NCI-H2029 (cell line): Measurements from ENCODE around the gene ARHGAP27.

Experiments used
- DNase-seq: peaks from one replicate; lab custom pipeline; 2025; lab: John Stamatoyannopoulos, UW

ARHGAP27 gene

GRCh38 chr17:45385331-45385997, 47.2 kb downstream of the ARHGAP27 start:
- DNase-seq, result peak; percentile 67

DNA sequence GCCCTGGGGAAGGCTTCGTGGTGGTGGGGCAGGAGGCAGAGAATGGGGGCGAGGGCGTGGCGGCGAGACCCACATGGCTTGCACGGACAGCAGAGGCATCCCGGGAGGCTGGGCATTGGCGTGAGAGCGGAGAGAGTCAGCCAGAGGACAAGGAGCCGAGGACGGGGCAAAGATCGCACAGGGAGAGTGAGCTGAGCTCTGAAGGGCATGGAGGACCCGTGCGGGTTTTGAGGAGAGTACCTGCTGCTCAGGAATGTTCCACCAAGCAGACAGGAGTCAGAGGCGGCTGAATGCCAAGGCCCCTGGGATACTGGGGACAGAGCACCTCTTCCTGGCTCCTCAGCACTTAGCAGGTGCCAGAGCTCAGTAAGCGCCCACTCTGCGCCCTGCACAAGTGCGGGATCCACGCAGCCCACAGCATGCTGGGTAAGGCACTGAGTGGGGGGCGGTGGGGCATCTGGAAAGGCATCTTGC, 47.8 kb downstream of the ARHGAP27 start:
- DNase-seq, result no peak

DNA sequence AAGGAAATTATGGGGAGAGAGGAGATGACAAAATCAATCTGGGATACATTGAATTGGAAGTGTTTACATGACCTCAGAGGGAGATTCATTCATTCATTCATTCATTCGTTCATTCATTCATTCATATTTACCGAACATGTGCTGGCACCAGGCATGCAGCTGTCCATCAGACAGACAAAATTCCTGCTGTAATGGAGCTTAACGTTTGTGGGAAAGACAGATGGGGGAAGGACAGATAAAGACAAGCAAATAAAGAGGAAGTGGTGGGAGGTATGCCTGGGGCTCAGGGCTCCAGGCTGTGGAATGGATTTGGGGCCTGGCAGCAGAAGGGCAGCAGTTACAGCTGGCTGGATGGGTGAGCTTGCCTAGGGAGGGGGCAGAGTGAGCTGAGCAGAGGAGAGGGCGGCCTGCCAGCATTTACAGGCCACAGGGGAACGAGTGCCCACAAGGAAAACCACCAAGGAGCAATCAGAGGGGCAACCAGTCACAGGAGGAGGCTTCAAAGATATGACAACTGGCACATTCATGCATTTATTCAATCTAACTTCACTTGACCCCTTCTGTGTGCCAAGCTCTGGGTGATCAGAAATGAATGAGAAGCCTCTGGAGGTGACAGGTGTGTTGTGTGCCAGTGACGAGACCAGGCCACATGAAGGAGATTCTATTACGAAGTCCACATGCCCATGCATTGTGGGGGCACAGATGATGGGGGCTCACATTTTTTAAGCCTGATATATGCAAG, 48.5 kb downstream of the ARHGAP27 start:
- no peak for DNase-seq

- no peak for DNase-seq
These were observed 49.7 kb downstream of the ARHGAP27 start for GRCh38 chr17:45383003-45383402.

DNA sequence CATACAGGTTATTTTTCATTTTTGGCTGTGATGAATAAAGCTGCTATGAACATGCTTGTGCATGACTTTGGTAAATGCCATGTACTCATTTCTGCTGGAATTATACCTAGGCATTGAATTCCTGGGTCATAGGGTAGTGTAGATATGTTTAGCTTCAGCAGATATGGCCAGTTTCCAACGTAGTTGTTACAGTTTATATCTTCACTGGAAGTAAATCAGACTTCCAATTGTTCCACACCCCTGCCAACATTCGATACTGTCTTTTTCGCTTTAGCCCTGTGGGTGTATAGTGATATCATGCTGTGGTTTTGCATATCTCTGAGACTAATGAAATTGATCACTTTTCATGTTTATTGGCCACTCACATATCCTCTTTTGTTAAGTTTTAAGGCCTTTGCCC, 50.4 kb downstream of the ARHGAP27 start:
- no peak for DNase-seq

- no peak for DNase-seq
These were observed 51.7 kb downstream of the ARHGAP27 start for GRCh38 chr17:45380991-45381390.

DNA sequence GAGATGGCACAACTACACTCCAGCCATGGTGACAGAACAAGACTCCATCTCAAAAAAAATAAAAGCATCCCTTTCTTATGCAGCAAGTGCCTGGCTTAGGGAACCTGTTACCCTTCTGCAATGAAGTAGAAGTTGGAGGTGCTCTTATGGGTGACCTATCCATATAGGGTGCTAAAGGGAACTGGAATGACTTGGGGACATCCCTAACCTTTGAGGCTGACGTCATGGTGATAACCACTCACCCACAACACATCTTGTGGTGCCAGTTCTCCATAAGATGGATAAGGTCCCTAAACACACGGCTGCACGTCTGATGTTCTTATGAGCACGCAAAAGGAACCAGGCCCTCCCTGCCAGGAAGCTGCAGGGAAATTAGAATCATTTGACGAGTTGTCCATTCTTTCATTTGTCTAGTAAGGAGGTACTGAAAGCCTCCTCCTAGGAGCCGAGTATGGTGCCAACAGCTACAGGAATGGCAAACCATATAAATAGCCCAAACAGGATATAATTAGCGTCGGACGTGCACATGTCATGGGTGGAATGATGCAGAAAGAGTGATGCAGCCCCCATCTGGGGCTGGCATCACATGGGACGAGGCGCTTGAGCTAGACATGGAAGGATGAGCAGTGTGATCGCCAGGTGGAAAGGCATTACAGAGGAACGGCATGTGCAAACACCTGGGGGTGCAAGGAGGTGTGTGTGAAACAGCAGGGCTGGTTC, 52.5 kb downstream of the ARHGAP27 start:
- DNase-seq, result no peak

GRCh38 chr17:45377401-45377800, 55.3 kb downstream of the ARHGAP27 start:
- no peak for DNase-seq

GRCh38 chr17:45376171-45377005, 56.3 kb downstream of the ARHGAP27 start:
- DNase-seq, result peak; percentile 24

DNA sequence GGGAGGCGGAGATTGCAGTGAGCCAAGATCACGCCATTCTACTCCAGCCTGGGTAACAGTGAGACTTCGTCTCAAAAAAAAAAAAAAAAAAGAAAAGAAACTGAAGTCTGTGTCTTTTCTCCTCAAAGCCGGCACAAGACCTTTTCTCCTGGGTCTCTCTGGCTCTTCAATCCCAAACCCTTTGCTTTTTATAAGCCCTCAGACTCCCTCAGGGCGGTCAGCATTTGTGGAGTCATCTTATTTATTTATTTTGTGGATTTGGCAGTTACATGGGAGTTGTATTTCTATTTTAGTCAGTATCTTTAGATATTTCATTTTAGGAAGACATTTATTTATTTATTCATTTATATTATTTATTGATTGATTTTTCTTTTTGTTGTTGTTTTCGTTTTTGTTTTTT, 58.2 kb downstream of the ARHGAP27 start:
- DNase-seq, result no peak

DNA sequence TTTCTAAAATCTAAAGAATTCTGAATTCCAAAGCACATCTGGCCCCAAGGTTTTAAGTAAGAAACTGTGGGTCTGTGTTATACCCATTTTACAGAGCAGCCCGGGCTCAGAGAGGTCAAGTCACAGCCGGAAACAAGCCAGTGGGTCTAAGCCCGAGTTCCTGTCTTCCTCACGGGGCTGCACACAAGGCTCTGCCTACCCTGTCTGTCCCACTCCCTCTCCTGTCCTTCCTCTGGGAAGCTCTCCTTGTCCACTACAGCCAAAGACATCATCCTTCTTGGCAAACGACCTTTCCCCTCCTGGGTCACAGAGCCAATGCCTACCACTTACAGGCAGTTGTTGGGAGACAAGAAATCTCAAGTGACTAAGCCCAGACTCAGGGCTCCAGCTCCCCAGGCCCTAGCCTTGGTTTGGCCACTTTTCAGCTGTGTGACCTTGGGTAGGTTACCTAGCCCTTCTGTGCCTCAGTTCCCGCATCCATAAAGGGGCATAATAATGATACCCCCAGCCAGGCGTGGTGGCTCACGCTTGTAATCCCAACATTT, 60.3 kb downstream of the ARHGAP27 start:
- no peak for DNase-seq

DNA sequence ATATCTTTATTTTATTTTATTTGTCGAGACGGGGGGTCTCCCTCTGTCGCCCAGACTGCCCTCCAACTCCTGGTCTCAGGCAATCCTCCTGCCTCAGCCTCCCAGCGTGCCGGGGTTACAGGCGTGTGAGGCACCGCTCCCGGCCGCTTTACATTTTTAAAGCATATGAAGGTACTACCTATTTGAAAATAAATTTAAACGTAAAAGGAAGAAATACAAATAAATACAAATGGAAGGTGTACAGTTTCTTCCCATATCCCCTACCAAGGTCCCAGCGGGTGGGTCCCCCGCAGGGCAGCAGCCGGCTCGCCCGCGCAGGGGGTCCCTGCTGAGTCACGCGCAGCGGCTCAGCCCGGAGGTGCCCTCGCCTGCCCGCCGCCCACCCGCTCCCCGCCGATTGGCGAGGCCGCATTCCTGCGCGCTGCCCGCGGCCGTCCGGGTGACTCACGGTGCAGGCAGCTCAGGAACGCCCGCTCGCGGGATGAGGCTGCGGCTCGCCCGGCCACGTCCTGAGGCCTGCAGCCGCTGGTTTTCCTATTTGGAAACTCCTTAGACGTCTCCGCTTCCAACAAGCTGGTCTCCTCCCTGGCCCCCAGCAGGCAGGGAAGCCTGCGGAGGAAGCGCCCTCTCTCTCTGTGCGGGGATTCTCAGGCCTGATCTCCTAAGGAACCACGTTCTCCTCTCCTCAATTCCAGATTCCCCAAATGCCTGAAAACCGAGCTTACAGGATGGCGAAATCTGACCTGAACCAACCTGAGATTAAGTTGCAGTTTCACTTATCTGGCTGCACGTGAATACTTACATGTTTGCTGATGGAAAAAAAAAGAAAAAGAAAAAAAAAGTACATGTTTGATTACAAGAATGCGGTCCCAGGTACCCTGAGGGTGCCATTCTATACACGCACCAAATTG, 61.0 kb downstream of the ARHGAP27 start:
- no peak for DNase-seq

GRCh38 chr17:45370949-45371413, 61.7 kb downstream of the ARHGAP27 start:
- DNase-seq, result no peak

- DNase-seq, result no peak
These were observed 63.2 kb downstream of the ARHGAP27 start for GRCh38 chr17:45369421-45369820.

GRCh38 chr17:45368651-45369050, 64.0 kb downstream of the ARHGAP27 start:
- DNase-seq, result no peak

- no peak for DNase-seq
These were observed 65.5 kb downstream of the ARHGAP27 start for GRCh38 chr17:45367216-45367615.

- DNase-seq, result no peak
These were observed 66.0 kb downstream of the ARHGAP27 start for GRCh38 chr17:45366691-45367090.

DNA sequence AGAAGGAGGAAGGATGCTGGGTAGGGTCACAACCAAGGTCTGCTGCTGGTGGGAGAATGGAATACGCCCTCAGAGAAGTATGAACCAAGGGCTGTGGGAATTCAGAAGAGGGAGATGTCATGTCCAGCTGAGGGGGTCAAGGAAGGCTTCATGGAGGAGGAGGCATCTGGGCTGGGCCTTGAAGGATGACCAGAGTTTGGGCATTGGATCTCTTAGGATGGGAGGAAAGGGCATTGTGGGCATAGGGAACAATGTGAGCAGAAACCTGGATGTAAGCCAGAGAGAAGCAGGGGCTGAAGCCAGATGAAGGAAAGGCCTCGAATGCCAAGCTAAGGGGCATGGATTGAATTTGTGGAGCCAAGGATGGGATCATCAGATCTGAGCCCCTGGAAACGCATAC, 66.6 kb downstream of the ARHGAP27 start:
- no peak for DNase-seq

GRCh38 chr17:45364531-45365390, 67.9 kb downstream of the ARHGAP27 start:
- DNase-seq, result no peak

- no peak for DNase-seq
These were observed 69.2 kb downstream of the ARHGAP27 start for GRCh38 chr17:45363498-45363897.
